SK-N-DZ (cell line): ENCODE data around the gene BTBD9.

Experiments
- DNase-seq: peaks from one replicate; pipeline ENCODE4 v3.0.0-alpha.2; 2015; ENCODE audit warnings: low spot score

BTBD9 gene

GRCh38 chr6:38508286-38508685, 131.4 kb downstream of the BTBD9 start:
- no peak for DNase-seq

GRCh38 chr6:38507173-38507572, 132.6 kb downstream of the BTBD9 start:
- DNase-seq = no peak

- DNase-seq = no peak
These were observed 133.9 kb downstream of the BTBD9 start for GRCh38 chr6:38505826-38506225.

GRCh38 chr6:38504996-38505395, 134.7 kb downstream of the BTBD9 start:
- DNase-seq = no peak

- no peak for DNase-seq
These were observed 135.6 kb downstream of the BTBD9 start for GRCh38 chr6:38503960-38504682.

- DNase-seq = no peak
These were observed 136.5 kb downstream of the BTBD9 start for GRCh38 chr6:38503032-38503773.

GRCh38 chr6:38502423-38502822, 137.3 kb downstream of the BTBD9 start:
- DNase-seq = no peak

- no peak for DNase-seq
These were observed 137.8 kb downstream of the BTBD9 start for GRCh38 chr6:38501931-38502330.

GRCh38 chr6:38499529-38500096, 140.1 kb downstream of the BTBD9 start:
- DNase-seq = no peak

- no peak for DNase-seq
These were observed 140.8 kb downstream of the BTBD9 start for GRCh38 chr6:38498805-38499445.

GRCh38 chr6:38498085-38498484, 141.6 kb downstream of the BTBD9 start:
- no peak for DNase-seq

- DNase-seq = no peak
These were observed 142.2 kb downstream of the BTBD9 start for GRCh38 chr6:38497546-38497945.

- DNase-seq = no peak
These were observed 143.7 kb downstream of the BTBD9 start for GRCh38 chr6:38495922-38496635.

- DNase-seq = no peak
These were observed 144.2 kb downstream of the BTBD9 start for GRCh38 chr6:38495518-38495917.

GRCh38 chr6:38493931-38494547, 145.7 kb downstream of the BTBD9 start:
- DNase-seq = peak; percentile 72

- no peak for DNase-seq
These were observed 147.7 kb downstream of the BTBD9 start for GRCh38 chr6:38492031-38492430.

- no peak for DNase-seq
These were observed 149.8 kb downstream of the BTBD9 start for GRCh38 chr6:38489951-38490350.

- DNase-seq = no peak
These were observed 152.3 kb downstream of the BTBD9 start for GRCh38 chr6:38487423-38487822.

GRCh38 chr6:38485488-38485887, 154.2 kb downstream of the BTBD9 start:
- DNase-seq = no peak

GRCh38 chr6:38484656-38485055, 155.1 kb downstream of the BTBD9 start:
- DNase-seq = no peak

- no peak for DNase-seq
These were observed 156.2 kb downstream of the BTBD9 start for GRCh38 chr6:38483526-38483925.
